Activated CD8-positive, alpha-beta memory T cell treated with anti-CD3 and anti-CD28 coated beads for 48 hours (primary cell): ENCODE measurements around the gene VAV1.
"Not testable (repeated sequence)": the region's sequence is repeated elsewhere in the genome, so short reads cannot be mapped to it uniquely, and the experiment has no call there.

Experiments used
- DNase-seq, 3 experiments: peaks; one replicate each; pipeline ENCODE4 v3.0.0-alpha.2; 2020; ENCODE audit warnings: low read depth in 2 of 3, low spot score in 2 of 3

The VAV1 gene

GRCh38 chr19:6812612-6813011, 40.1 kb downstream of the VAV1 start:
- DNase-seq = no peak

DNA sequence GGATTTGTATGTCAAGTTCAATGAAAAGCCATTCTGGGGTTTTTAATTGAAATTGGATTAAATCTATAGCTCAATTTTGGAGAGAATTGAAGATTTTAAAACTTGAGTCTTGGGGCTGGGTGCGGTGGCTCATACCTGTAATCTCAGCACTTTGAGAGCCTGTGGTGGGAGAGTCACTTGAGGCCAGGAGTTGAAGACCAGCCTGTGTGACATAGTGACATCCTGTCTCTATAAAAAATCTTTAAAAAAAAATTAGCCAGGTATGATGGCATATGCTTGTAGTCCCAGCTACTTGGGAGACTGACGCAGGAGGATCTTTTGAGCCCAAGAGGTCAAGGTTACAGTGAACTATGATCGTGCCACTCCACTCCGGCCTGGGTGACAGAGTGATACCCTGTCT, 41.2 kb downstream of the VAV1 start:
- DNase-seq = no peak

DNA sequence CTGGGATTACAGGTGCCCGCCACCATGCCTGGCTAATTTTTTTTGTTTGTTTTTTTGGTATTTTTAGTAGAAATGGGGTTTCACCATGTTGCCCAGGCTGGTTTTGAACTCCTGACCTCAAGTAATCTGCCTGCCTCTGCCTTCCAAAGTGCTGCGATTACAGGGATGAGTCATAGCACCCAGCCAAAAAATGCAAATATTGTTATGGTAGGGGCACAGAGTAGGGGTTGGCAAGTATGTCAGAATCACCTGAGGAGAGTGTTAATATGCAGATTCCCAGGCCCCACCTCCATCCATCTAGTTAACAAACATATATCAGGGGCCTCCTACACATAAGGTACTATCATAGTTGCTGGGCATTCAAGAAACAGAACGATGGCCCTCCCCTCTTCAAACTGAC, 44.7 kb downstream of the VAV1 start:
- no peak for DNase-seq

- no peak for DNase-seq
Observed at GRCh38 chr19:6818246-6818645, 45.7 kb downstream of the VAV1 start.

DNA sequence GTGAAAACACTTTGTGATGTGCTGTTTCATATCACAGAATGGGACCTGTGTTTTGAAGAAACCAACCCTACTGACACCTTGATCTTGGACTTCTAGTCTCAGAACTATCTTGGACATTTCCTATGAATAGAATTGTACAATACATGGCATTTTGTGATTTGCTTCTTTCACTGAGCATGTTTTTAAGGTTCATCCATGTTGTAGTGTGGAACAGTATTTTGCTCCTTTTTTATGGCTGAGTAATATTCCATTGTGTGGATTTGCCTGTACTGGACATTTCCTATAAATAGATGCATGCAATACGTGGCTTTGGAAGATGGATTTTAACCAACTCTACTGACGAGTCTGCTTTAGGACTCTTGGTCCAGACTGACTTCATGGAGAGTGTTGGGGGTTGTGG, 46.8 kb downstream of the VAV1 start:
- DNase-seq = no peak

- no peak for DNase-seq
Observed at GRCh38 chr19:6820237-6820636, 47.7 kb downstream of the VAV1 start.

- no peak for DNase-seq
Observed at GRCh38 chr19:6821639-6822310, 49.3 kb downstream of the VAV1 start.

- no peak for DNase-seq
Observed at GRCh38 chr19:6822311-6822670, 49.8 kb downstream of the VAV1 start.

DNA sequence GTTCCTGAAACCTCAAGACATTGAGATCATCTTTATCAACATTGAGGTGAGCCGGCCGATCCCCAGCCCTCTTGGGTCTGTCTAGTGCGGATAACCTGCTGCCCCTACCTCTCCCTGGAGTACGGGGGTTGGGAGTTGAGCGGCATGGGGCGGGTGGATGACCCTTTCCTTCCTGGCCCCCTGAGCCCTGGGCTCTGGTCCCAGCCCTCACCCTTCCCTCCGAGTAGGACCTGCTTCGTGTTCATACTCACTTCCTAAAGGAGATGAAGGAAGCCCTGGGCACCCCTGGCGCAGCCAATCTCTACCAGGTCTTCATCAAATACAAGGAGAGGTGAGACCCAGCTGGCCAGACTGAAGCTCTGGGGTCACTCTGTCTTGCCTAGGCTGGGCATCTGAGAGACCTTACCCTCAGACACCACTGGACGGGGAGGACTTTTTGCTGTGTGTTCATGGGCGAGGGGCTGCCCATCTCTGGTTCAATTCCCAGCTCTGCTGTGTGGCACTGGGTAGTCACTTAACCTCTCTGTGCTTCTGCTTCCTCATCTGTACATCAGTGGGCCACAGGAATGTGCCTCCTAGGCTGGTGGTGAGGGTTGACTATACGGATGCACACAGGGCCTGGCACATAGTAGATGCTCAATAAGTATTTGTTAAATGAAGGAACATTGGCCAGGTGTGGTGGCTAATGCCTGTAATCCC, 52.7 kb downstream of the VAV1 start:
- no peak for DNase-seq

- no peak for DNase-seq
Observed at GRCh38 chr19:6826281-6826920, 53.9 kb downstream of the VAV1 start.

DNA sequence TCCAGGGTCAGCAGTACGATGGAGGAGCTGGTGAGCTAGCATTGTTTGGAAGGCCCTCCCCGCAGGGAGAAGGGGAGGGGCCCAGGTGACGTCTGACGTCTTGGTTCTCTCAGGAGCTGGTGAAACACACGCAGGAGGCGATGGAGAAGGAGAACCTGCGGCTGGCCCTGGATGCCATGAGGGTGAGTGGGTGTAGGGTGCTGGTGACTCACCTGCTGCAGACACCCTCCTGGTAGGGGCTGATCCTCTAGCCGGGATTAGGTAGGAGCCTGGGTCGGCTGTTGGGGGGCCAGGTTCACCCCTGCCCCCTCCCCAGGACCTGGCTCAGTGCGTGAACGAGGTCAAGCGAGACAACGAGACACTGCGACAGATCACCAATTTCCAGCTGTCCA, 55.8 kb downstream of the VAV1 start:
- no peak for DNase-seq

- DNase-seq = peak in 2 of 3 experiments; percentile 4 to 32
Observed at GRCh38 chr19:6828698-6829633, 56.5 kb downstream of the VAV1 start.

DNA sequence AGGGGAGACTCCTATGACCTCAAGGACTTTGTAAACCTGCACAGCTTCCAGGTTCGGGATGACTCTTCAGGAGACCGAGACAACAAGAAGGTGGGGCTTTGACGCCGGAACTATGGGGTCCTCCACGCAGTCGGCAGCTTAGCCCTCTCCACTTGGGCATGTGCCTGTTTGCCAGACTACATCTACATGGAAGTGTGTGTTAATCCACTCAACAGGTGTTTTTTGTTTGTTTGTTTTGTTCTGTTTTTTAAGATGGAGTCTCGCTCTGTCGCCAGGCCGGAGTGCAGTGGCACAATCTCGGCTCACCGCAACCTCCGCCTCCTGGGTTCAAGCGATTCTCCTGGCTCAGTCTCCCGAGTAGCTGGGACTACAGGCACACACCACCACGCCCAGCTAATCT, 57.3 kb downstream of the VAV1 start:
- not testable (repeated sequence) for DNase-seq

DNA sequence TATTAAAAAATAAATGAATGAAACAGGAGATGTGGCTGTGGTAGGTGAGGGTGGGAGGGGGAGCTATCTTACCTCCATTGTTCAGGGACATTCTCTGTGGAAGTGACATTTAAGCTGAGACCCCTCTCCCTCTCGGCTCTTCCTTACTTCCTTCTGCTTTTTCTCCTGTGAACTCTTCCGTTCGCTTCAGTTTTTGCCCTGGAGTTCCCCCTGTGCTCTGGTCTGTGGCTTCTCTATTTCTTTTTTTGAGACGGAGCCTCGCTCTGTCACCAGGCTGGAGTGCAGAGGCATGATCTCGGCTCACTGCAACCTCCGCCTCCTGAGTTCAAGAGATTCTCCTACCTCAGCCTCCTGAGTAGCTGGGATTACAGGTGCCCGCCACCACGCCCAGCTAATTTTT, 58.6 kb downstream of the VAV1 start:
- DNase-seq = not testable (repeated sequence)

- no peak for DNase-seq
Observed at GRCh38 chr19:6832412-6832811, 59.9 kb downstream of the VAV1 start.

- DNase-seq = no peak
Observed at GRCh38 chr19:6833166-6833790, 60.8 kb downstream of the VAV1 start.

GRCh38 chr19:6834433-6834832, 61.9 kb downstream of the VAV1 start:
- no peak for DNase-seq

DNA sequence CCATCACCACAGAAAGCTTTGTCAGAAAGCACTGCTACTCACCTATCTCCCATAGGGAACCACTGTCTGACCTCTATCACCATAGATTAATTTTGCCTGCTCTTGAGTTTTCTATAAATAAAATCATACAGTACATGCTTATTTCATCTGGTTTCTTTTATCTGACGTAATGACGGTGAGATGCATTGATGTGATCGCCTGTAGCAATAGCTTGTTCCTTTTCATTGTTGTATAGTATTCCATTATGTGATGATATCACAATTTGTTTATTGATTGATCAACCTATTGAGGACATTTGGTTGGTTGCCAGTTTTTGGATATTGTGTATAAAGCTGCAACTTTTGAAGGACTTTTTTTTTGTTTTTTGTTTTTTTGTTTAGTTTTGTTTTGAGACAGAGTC, 63.0 kb downstream of the VAV1 start:
- no peak for DNase-seq

DNA sequence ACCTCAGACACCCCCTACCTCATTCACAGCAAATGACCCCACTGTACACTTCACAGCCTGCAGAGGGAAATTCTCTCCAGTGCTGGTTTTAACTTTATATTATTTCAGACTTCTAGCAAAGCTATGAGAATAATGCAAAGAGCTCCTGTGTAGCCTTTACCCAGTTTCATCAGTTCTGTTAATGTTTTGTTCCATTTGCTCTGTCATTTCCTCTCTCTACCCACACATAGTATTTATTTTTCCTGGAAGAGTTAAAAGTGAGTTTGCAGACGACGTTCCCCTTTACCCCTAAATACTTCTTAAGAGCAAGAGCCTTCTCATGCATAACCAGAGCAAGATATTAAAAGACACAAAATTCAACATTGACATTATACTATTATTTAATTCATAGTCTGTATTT, 65.0 kb downstream of the VAV1 start:
- no peak for DNase-seq

DNA sequence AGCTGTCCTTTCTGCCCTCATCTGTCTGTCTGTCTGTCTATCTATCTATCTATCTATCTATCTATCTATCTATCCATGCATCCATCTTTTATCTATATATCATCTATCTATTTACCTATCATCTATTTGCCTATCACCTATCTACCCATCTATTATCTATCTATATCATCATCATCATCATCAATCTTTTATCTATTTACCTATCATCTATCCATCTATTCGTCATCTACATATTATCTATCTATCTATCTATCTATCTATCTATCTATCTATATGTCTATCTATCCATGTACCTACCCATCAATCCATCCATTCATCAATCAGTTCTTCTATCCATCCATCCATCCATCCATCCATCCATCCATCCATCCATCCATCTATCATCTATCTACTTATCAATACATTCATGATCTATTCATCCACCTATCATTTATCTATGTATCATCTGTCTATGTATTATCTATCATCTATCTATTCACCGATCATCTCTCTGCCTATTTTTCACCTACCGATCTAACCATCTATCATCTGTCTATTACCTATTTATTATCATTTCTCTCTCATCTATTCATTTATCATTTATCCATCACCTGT, 65.7 kb downstream of the VAV1 start:
- DNase-seq = no peak
